HG02588 (cell line): ENCODE results near the gene EMC6.
A peak's percentile ranks its signal among the peaks of the same experiment; 100 is the strongest.
"Not testable (repeated sequence)": the region's sequence is repeated elsewhere in the genome, so short reads cannot be mapped to it uniquely, and the experiment has no call there.

Experiments used
- ATAC-seq: cut with Tn5 transposase; IDR thresholded peaks from one replicate; pipeline ENCODE4 v1.9.1; 2021; ENCODE audit warnings: mild to moderate bottlenecking, moderate library complexity; ENCODE audit not compliant: unreplicated experiment

Gene EMC6

DNA sequence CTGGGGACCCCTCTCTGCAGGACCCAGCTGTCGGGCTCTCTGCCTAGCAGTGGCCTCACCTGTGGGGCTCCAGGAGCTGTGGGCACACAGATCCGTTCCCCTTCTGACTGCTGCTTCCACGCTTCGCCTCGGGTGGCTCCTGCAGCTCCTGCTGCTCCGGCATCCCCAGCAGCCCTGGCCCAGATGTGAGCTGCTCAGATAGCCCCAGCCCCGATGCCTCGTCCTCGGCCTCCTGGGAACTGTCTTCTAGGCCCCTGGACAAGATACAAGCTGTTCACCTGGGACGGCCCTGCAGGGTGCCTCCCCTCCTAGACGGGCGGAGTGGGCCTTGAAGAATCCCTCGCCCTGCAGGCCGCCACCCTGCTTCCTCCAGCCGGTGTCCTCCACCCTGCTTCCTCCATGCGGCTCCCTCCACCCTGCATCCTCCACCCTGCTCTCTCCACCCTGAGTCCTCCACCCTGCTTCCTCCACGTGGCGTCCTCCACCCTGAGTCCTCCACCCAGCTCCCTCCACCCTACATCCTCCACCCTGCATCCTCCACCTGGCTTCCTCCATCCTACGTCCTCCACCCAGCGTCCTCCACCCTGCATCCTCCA, 11.0 kb downstream of the EMC6 start:
- no peak for ATAC-seq

- no peak for ATAC-seq
Measured at GRCh38 chr17:3681057-3681456, 12.4 kb downstream of the EMC6 start.

- ATAC-seq, result no peak
Measured at GRCh38 chr17:3681565-3681964, 13.0 kb downstream of the EMC6 start.

- ATAC-seq, result no peak
Measured at GRCh38 chr17:3682033-3682432, 13.4 kb downstream of the EMC6 start.

- ATAC-seq, result no peak
Measured at GRCh38 chr17:3683054-3683511, 14.5 kb downstream of the EMC6 start.

DNA sequence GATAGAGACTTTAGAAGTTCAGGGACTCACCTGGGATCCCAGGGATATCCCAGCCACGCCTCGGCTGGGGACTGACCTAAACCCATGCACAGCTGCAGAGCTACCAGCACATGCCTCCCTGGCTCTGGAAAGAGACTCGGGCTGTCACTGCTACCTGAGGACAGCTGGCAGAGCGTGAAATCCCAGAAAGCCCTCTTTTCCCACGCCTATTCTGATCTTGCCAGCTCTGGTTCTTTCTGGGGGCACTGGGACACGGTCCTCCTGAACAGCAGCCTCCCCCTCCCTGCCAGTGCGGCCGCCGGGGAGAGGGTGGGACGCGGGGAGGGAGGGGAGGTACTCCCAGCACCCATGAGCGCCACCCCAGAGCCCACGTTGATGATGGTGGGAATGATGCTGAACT, 16.6 kb downstream of the EMC6 start:
- ATAC-seq, result no peak

- ATAC-seq, result no peak
Measured at GRCh38 chr17:3688027-3688553, 19.5 kb downstream of the EMC6 start.

GRCh38 chr17:3688852-3689261, 20.2 kb downstream of the EMC6 start:
- ATAC-seq, result no peak

DNA sequence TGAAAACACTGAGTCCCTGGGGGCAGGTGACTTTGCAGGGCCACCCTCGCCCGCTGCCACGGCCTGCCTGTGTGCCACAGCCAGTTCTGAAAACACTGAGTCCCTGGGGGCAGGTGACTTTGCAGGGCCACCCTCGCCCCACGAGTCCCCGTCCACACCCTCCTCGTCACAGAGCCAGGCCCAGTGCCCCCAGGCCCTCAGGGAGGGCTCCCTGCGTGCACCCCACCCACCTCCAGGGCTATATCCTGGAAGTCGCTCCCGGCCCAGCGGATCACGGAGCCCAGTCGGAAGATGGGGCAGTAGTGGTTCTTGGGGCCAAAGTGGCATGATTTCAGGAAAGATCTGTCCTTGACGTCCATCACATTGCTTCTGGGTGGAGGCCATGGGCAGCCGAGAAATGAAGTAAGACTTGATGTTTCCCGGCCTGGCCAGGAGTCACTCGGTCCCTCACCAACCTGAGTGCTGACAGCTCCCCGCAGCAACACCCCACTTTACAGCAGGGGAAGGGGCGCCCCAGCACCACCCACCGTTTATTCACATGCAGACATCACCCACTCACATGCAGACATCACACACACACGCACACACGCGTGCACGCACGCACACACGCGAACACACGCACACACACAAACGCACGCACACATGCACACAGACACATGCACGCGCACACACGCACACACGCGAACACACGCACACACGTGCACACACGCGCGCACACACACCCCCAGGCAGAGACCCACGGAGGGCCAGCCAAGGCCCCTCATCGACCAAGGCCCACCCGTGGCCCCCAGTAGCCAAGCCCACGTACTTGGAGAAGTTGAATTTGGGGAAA, 20.9 kb downstream of the EMC6 start:
- ATAC-seq, result no peak

DNA sequence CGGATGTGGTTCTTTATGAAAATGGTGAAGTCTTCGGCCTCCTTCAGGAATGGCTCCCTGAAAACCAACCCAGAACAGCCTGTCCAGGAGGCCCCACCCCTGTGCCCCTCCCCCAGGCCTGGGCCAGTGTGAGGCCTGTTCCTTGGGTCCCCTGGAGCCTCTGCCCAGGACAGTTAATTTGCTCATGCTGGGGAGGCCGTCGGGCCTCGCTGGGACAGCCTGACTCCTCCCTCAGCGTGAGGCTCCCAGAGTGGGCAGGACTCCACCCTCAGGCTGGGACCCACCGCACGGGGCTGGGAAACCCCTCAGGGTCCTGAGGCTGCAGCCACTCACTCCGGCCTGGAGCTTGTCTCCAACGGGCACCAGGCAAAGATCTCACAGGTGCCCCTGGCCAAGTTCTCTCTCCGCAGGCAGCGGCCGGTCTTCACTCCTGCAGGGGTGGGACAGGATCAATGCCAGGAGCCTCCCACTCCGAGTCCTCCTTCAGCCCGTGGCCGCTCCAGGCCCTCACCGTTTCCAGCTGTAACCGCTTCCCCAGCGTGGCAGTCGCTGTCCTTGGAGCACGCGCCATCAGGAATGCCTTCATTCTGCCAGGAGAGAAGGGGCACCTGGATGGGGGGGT, 21.6 kb downstream of the EMC6 start:
- ATAC-seq, result no peak

GRCh38 chr17:3691617-3692067, 23.0 kb downstream of the EMC6 start:
- ATAC-seq, result no peak

- ATAC-seq, result no peak
Measured at GRCh38 chr17:3692346-3692745, 23.7 kb downstream of the EMC6 start.

DNA sequence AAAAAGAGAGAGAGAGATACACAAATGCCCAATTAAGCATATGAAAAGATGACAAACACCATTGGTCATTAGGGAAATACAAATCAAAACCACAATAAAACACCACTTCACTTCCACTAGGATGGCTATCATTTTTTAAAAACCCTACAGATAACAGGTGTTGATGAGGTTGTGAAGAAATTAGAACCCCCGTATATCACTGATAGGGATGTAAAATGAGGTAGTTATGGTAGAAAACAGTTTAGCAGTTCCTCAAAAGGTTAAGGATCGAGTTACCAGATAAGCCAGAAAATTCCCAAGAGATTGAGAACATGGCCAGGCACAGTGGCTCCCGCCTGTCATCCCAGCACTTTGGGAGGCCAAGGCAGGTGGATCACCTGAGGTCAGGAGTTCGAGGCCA, 24.5 kb downstream of the EMC6 start:
- no peak for ATAC-seq

GRCh38 chr17:3693829-3694231, 25.2 kb downstream of the EMC6 start:
- peak; percentile 55 for ATAC-seq

DNA sequence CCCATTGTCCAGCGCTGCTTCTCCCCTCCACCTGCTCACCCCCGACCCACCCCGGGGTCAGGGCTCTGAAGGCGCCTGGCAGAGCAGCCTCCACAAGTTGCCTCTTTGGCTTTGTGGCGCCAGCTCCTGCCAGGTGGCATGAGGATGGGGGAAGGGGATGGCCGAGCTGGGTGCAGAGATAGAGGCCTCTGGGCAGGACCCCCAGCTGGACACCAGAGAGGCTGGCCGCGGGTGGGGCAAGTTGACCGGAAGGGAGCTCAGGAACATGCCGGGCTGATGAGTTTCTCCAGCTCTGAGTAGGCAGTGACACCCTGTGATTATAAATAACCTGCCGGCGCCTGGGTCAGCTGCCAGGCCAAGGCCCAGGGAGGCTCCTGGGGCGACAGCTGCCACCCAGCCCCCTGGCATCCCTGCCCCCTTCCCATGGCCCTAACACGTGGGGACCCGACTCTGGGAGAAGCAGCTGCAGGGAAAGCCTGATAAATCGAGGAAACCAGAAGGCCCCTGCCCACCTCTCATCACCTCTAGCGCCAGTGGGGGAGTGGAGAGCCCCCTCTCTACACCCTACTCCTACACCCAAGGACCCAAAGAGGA, 26.6 kb downstream of the EMC6 start:
- no peak for ATAC-seq

DNA sequence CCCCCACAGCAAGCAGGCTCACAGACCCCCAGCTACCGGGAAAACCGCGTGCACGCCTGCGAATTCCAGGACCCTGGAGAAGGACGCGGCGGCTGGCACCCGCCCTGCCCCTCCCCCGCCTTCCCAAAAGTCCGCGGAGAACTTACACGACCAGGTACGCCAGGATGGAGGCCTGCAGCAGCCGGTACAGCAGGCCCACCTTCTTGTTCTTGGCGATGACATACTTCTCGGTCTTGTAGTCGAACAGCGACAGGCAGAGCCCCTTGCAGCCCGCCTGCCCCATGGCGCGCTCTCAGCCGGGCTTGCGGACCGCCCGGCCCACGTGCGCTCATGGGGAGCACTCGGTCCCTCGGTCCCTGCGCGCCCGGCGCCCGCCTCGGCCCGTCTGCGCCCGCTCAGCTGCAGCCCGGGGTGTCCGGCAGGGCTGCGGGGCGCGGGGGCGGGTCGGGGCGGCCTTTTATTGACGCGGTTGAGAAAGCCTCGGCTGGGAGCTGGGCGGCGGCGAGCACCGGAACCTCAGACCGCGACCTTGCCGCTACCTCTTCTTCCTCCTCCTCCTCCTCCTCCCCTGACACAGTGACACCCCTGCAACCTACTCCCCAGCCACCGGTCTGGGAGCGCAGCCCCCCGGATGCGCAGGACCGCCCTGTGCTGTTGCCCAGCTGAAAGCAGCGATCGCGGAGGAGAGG, 27.3 kb downstream of the EMC6 start, which contains the start of gene P2RX5:
P2RX5 (minus strand) TSS at position 433 of the 689 bp plus-strand sequence; CDS start at position 283, 150 bp downstream.
- ATAC-seq, result no peak

- no peak for ATAC-seq
Measured at GRCh38 chr17:3697103-3697476, 28.5 kb downstream of the EMC6 start.

GRCh38 chr17:3698139-3698538, 29.5 kb downstream of the EMC6 start:
- no peak for ATAC-seq

- ATAC-seq, result no peak
Measured at GRCh38 chr17:3699951-3700350, 31.3 kb downstream of the EMC6 start.

- not testable (repeated sequence) for ATAC-seq
Measured at GRCh38 chr17:3702041-3702539, 33.5 kb downstream of the EMC6 start.
